GM23248 (cell line): Measurements from ENCODE around the gene SHQ1. TPM values are rescaled to one million over a fixed set of nuclear protein-coding genes. Genes with fewer than 3 reads are reported as not detected.

Source experiments
- DNase-seq: peaks from one replicate; pipeline ENCODE4 v3.0.0-alpha.2; 2015
- H2AFZ ChIP-seq: fragments of 200-600 bp; sonication (generic); 2 replicates; pipeline ENCODE4 v1.6.1; 2016; ENCODE audit warnings: antibody characterized with exemption
- H3F3A ChIP-seq: fragments of 200-600 bp; sonication (generic); 2 replicates; pipeline ENCODE4 v1.6.1; 2016; ENCODE audit warnings: mild to moderate bottlenecking, antibody characterized with exemption, mixed run types; ENCODE audit not compliant: insufficient read depth
- H3K27ac ChIP-seq: fragments of 200-600 bp; sonication (generic); 2 replicates; pipeline ENCODE4 v1.5.1; 2016; ENCODE audit warnings: mild to moderate bottlenecking
- H3K27me3 ChIP-seq: fragments of 200-600 bp; sonication (generic); replicated peaks from 2 replicates; pipeline ENCODE4 v1.6.1; 2016; ENCODE audit warnings: mild to moderate bottlenecking; ENCODE audit not compliant: insufficient read depth
- H3K36me3 ChIP-seq: fragments of 200-600 bp; sonication (generic); 2 replicates; pipeline ENCODE4 v1.6.1; 2016; ENCODE audit warnings: low read depth, mild to moderate bottlenecking
- H3K4me1 ChIP-seq: fragments of 200-600 bp; sonication (generic); 2 replicates; pipeline ENCODE4 v1.6.1; 2016; ENCODE audit warnings: mild to moderate bottlenecking; ENCODE audit not compliant: insufficient read depth
- H3K4me2 ChIP-seq: fragments of 200-600 bp; sonication (generic); one replicate; pipeline ENCODE4 v1.6.1; 2016; ENCODE audit warnings: mild to moderate bottlenecking; ENCODE audit not compliant: unreplicated experiment
- H3K4me3 ChIP-seq: fragments of 200-600 bp; sonication (generic); 2 replicates; pipeline ENCODE4 v1.5.1; 2016; ENCODE audit warnings: mild to moderate bottlenecking
- H3K79me2 ChIP-seq: fragments of 200-600 bp; sonication (generic); 2 replicates; pipeline ENCODE4 v1.6.1; 2016; ENCODE audit warnings: mild to moderate bottlenecking; ENCODE audit not compliant: insufficient read depth
- H3K9ac ChIP-seq: fragments of 200-600 bp; sonication (generic); 2 replicates; pipeline ENCODE4 v1.6.1; 2016; ENCODE audit warnings: mild to moderate bottlenecking
- H3K9me2 ChIP-seq: fragments of 200-600 bp; sonication (generic); 2 replicates; pipeline ENCODE4 v1.6.1; 2016; ENCODE audit warnings: mixed run types, mild to moderate bottlenecking, moderate library complexity; ENCODE audit not compliant: insufficient read depth
- H3K9me3 ChIP-seq: fragments of 200-600 bp; sonication (generic); one replicate; pipeline ENCODE4 v1.6.1; 2017; ENCODE audit warnings: low read depth
- H4K20me1 ChIP-seq: fragments of 200-600 bp; sonication (generic); 2 replicates; pipeline ENCODE4 v1.6.0; 2016; ENCODE audit not compliant: insufficient read depth
- EZH2 ChIP-seq: fragments of 200-600 bp; sonication (generic); IDR thresholded peaks from 2 replicates; pipeline ENCODE4 v1.6.1; 2018; ENCODE audit warnings: antibody characterized with exemption, mild to moderate bottlenecking; ENCODE audit not compliant: insufficient read depth, poor library complexity, severe bottlenecking
- EZH2phosphoT487 ChIP-seq: fragments of 200-600 bp; sonication (generic); IDR thresholded peaks from 2 replicates; pipeline ENCODE4 v1.6.1; 2018; ENCODE audit warnings: antibody characterized with exemption, moderate library complexity, mild to moderate bottlenecking, low read depth; ENCODE audit not compliant: insufficient read depth
- WGBS, 2 experiments: methylation state at CpG; one replicate each; pipeline ENCODE4 v1.1.6; 2015 to 2017; ENCODE audit warnings: low lambda C conversion rate in 2 of 2, low coverage in 1 of 2; ENCODE audit errors: missing lambda C conversion rate in 2 of 2; 5-methylcytosine and 5-hydroxymethylcytosine counted together
- in situ Hi-C: fragments of 300-500 bp; cut with MboI; formaldehyde crosslinking; loops from 2 replicates; pipeline ENCODE4 v1.15.0; 2020
- polyA plus RNA-seq: library from polyadenylated mRNA; unstranded; fragments of >200 nt; fragmentation: Nextera tagmentation; extraction: Ambion mirVana; gene quantifications from 2 replicates; pipeline ENCODE4 v1.2.1, GENCODE V29; 2016
- total RNA-seq: library from RNA; depleted of rRNA; stranded (reverse); fragments of >200 nt; shearing (Covaris generic); gene quantifications from 2 replicates; pipeline ENCODE4 v1.2.3, GENCODE V29; 2014

SHQ1 gene
- total and polyA plus RNA-seq, 2 experiments from 2014 or later: 23.3 to 24.0 TPM

- WGBS, 2 experiments: 95 to 100% methylated on average over 1 of the region's 1 CpG
- no peak overlapping the region for H2AFZ ChIP-seq
- H3K36me3 ChIP-seq: no peaks in the 10 kb centered on the region; the same call in 1 of the 2 replicates
- H4K20me1 ChIP-seq: no peaks in the 10 kb centered on the region
- H3K9me2 ChIP-seq: no peaks in the 10 kb centered on the region
- no peaks in the 10 kb centered on the region for H3K27me3 ChIP-seq
- no peaks in the 10 kb centered on the region for H3F3A ChIP-seq
- DNase-seq: no peak
- no peak overlapping the region for H3K27ac ChIP-seq
- no peaks in the 10 kb centered on the region for H3K4me1 ChIP-seq
- TF ChIP-seq EZH2phosphoT487 (no peak), EZH2 (no peak)
- H3K4me2 ChIP-seq: no peak overlapping the region
- H3K4me3 ChIP-seq: no peak overlapping the region
- H3K9me3 ChIP-seq: no peaks in the 10 kb centered on the region
- H3K79me2 ChIP-seq: no peaks in the 10 kb centered on the region
- in situ Hi-C loops: no loop called here
- H3K9ac ChIP-seq: no peak overlapping the region
These were observed 79.3 kb downstream of the SHQ1 start for GRCh38 chr3:72768936-72769335.

- Histone ChIP-seq H3K9ac (no peak overlapping the region), H3K9me3 (no peaks in the 10 kb centered on the region), H3K27ac (no peak overlapping the region), H3F3A (no peaks in the 10 kb centered on the region), H3K4me1 (no peaks in the 10 kb centered on the region), H2AFZ (no peak overlapping the region), H3K79me2 (no peaks in the 10 kb centered on the region), H4K20me1 (no peaks in the 10 kb centered on the region), H3K27me3 (no peaks in the 10 kb centered on the region), H3K9me2 (no peaks in the 10 kb centered on the region), H3K4me2 (no peak overlapping the region), H3K36me3 (no peaks in the 10 kb centered on the region; the same call in 1 of the 2 replicates), H3K4me3 (no peak overlapping the region)
- no peak for TF ChIP-seq EZH2
- TF ChIP-seq EZH2phosphoT487: no peak
- no peak for DNase-seq
- 98 to 99% methylated on average over 6 of the region's 6 CpGs for WGBS, 2 experiments
- in situ Hi-C loops: no loop called here
These were observed 79.8 kb downstream of the SHQ1 start for GRCh38 chr3:72768481-72768880.

GRCh38 chr3:72768006-72768441 is 80.2 kb downstream of the SHQ1 start:
- H3K9me3 ChIP-seq: no peaks in the 10 kb centered on the region
- no peak for DNase-seq
- H3K9me2 ChIP-seq: no peaks in the 10 kb centered on the region
- in situ Hi-C loops: no loop called here
- no peak overlapping the region for H3K9ac ChIP-seq
- no peaks in the 10 kb centered on the region; the same call in 1 of the 2 replicates for H3K36me3 ChIP-seq
- no peak overlapping the region for H3K4me2 ChIP-seq
- no peak overlapping the region for H3K4me3 ChIP-seq
- no peak overlapping the region for H2AFZ ChIP-seq
- no peaks in the 10 kb centered on the region for H3K4me1 ChIP-seq
- H3K27me3 ChIP-seq: no peaks in the 10 kb centered on the region
- H3F3A ChIP-seq: no peaks in the 10 kb centered on the region
- H3K27ac ChIP-seq: no peak overlapping the region
- no peaks in the 10 kb centered on the region for H4K20me1 ChIP-seq
- no peak for TF ChIP-seq EZH2phosphoT487
- no peak for TF ChIP-seq EZH2
- WGBS, 2 experiments: 97 to 99% methylated on average over 5 of the region's 5 CpGs
- no peaks in the 10 kb centered on the region for H3K79me2 ChIP-seq

GRCh38 chr3:72766866-72767265 is 81.4 kb downstream of the SHQ1 start:
- Histone ChIP-seq H2AFZ (no peak overlapping the region), H3K4me2 (no peak overlapping the region), H3K4me1 (no peaks in the 10 kb centered on the region), H3K27ac (no peak overlapping the region), H3F3A (no peaks in the 10 kb centered on the region), H4K20me1 (no peaks in the 10 kb centered on the region), H3K79me2 (no peaks in the 10 kb centered on the region), H3K9me3 (no peaks in the 10 kb centered on the region), H3K9ac (no peak overlapping the region), H3K27me3 (no peaks in the 10 kb centered on the region), H3K36me3 (no peaks in the 10 kb centered on the region; the same call in 1 of the 2 replicates), H3K9me2 (no peaks in the 10 kb centered on the region), H3K4me3 (no peak overlapping the region)
- WGBS, 2 experiments: 97% methylated on average over 5 of the region's 5 CpGs
- DNase-seq: no peak
- TF ChIP-seq EZH2 (no peak), EZH2phosphoT487 (no peak)
- in situ Hi-C loops: no loop called here

- H3K9me2 ChIP-seq: no peaks in the 10 kb centered on the region
These were observed 84.3 kb downstream of the SHQ1 start for GRCh38 chr3:72763751-72764440.

More at GRCh38 chr3:72763751-72764440, 84.3 kb downstream of the SHQ1 start:
- H4K20me1 ChIP-seq: no peaks in the 10 kb centered on the region
- H3K79me2 ChIP-seq: no peaks in the 10 kb centered on the region
- H3K36me3 ChIP-seq: no peaks in the 10 kb centered on the region; the same call in 1 of the 2 replicates
- in situ Hi-C loops: no loop called here
- no peak overlapping the region for H3K9ac ChIP-seq
- no peak overlapping the region for H2AFZ ChIP-seq
- no peak overlapping the region for H3K27ac ChIP-seq
- TF ChIP-seq EZH2: no peak
- TF ChIP-seq EZH2phosphoT487: no peak
- H3K4me3 ChIP-seq: no peak overlapping the region
- no peaks in the 10 kb centered on the region for H3K9me3 ChIP-seq
- no peak overlapping the region for H3K4me2 ChIP-seq
- H3K27me3 ChIP-seq: no peaks in the 10 kb centered on the region
- 77 to 84% methylated on average over 8 of the region's 8 CpGs for WGBS, 2 experiments
- no peaks in the 10 kb centered on the region for H3K4me1 ChIP-seq
- DNase-seq: peak; percentile 4
- H3F3A ChIP-seq: no peaks in the 10 kb centered on the region
